ENCODE results near the gene GNB5.

Gene GNB5

DNA sequence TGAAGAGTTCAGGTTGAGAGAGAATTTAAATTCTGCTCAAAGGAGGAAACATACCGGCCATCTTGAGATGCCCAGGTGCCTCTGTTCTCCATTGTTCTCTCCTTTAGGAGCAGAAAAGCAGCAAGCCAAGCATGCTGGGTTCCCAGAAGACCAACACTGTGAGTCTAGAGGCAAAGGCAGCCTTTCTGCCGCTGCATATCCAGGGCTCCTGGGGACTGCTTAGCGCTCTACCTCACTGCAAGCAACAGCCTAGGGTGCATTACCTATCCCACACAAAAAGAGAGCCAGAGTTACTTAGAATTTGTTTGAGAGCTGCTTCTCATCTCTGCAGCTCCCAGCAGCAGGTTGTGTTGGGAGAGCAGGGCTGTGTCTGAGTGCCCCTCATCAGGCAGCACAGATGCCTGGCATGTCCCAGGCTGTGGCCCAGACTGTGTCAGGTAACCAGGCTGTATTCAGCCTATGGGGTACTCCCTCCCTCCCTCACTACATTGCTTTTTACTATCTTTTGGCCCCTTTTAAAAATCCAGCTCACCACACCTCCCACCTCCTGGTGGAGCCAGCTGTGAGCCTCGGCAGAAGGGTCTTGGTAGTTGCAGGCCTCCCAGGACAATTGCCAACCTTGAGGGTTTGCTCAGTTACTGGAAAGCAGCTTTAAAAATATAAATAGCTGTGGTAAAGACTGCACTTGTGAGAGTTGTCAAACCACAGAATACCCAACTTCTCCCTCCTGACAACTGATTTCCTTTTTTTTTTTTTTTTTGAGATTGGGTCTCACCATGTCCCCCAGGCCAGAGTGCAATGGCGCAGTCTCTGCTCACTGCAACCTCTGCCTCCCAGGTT lies 108.8 kb downstream of the GNB5 start:
- DNase-seq (ENCODE audit: low read depth in 1 of 2, low spot score in 1 of 2): peak in 1 of 2 experiments; percentile 72

DNA sequence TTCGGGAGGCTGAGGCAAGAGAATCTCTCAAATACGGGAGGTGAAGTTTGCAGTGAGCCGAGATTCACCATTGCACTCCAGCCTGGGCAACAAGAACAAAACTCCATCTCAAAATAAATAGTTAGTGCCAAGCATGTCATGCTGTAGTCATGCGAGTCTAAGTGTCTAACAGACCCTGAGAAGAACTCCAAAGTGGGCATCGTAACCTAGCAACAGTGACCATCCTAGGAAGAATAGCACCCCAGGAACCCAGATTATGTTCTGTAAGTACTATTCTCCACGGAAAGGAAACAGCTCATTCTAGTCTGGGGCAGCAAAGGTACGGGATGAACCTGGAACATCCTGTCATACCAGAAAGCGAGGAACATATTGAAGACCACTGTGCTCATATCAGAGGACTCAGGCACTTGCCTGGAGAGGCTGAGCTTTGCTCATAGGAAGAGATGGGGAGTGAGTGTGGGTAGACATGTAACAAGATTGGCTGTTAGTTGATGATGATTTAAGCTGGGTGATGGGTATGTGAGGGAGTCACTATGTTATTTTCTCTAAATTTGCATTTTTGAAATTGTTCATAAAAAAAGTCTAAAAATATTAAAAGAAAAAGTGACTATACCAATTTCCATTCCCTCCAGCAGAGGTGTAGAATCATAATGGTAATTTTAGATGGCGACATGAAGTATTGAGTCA lies 110.3 kb downstream of the GNB5 start:
- TF ChIP-seq SPI1 (IDR thresholded peaks at IDR 0.05; ENCODE audit: borderline replicate concordance, low read depth): no peak
- no peak for TF ChIP-seq POLR2AphosphoS5 (IDR thresholded peaks at IDR 0.05; ENCODE audit: low read depth)
- TF ChIP-seq, protein P1, sequence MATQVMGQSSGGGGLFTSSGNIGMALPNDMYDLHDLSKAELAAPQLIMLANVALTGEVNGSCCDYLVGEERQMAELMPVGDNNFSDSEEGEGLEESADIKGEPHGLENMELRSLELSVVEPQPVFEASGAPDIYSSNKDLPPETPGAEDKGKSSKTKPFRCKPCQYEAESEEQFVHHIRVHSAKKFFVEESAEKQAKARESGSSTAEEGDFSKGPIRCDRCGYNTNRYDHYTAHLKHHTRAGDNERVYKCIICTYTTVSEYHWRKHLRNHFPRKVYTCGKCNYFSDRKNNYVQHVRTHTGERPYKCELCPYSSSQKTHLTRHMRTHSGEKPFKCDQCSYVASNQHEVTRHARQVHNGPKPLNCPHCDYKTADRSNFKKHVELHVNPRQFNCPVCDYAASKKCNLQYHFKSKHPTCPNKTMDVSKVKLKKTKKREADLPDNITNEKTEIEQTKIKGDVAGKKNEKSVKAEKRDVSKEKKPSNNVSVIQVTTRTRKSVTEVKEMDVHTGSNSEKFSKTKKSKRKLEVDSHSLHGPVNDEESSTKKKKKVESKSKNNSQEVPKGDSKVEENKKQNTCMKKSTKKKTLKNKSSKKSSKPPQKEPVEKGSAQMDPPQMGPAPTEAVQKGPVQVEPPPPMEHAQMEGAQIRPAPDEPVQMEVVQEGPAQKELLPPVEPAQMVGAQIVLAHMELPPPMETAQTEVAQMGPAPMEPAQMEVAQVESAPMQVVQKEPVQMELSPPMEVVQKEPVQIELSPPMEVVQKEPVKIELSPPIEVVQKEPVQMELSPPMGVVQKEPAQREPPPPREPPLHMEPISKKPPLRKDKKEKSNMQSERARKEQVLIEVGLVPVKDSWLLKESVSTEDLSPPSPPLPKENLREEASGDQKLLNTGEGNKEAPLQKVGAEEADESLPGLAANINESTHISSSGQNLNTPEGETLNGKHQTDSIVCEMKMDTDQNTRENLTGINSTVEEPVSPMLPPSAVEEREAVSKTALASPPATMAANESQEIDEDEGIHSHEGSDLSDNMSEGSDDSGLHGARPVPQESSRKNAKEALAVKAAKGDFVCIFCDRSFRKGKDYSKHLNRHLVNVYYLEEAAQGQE (IDR thresholded peaks at IDR 0.05; ENCODE audit: insufficient replicate concordance, low read depth): no peak
- no peak for TF ChIP-seq GABPA (IDR thresholded peaks at IDR 0.05; ENCODE audit: low read depth)
- TF ChIP-seq, protein P2, sequence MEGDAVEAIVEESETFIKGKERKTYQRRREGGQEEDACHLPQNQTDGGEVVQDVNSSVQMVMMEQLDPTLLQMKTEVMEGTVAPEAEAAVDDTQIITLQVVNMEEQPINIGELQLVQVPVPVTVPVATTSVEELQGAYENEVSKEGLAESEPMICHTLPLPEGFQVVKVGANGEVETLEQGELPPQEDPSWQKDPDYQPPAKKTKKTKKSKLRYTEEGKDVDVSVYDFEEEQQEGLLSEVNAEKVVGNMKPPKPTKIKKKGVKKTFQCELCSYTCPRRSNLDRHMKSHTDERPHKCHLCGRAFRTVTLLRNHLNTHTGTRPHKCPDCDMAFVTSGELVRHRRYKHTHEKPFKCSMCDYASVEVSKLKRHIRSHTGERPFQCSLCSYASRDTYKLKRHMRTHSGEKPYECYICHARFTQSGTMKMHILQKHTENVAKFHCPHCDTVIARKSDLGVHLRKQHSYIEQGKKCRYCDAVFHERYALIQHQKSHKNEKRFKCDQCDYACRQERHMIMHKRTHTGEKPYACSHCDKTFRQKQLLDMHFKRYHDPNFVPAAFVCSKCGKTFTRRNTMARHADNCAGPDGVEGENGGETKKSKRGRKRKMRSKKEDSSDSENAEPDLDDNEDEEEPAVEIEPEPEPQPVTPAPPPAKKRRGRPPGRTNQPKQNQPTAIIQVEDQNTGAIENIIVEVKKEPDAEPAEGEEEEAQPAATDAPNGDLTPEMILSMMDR (IDR thresholded peaks at IDR 0.05; ENCODE audit: insufficient read depth, low read length): no peak
- Histone ChIP-seq H3K4me3 (replicated peaks; ENCODE audit: insufficient read depth, low read length) (no peak overlapping the region), H3K27me3 (ENCODE audit: insufficient read depth, poor library complexity, severe bottlenecking) (no peaks in the 10 kb centered on the region), H3K27ac (replicated peaks) (no peak overlapping the region)
- DNase-seq (ENCODE audit: low read depth in 1 of 2, low spot score in 1 of 2): no peak

More for the DNA sequence above, 108.8 kb downstream of the GNB5 start:
- TF ChIP-seq, protein P1 (IDR thresholded peaks at IDR 0.05; ENCODE audit: insufficient replicate concordance, low read depth): no peak
- peak; percentile 64; the same call in 1 of the 2 replicates for TF ChIP-seq SPI1 (IDR thresholded peaks at IDR 0.05; ENCODE audit: borderline replicate concordance, low read depth)
- peak overlapping the region; percentile 46 for H3K27ac ChIP-seq (replicated peaks)
- H3K27me3 ChIP-seq (ENCODE audit: insufficient read depth, poor library complexity, severe bottlenecking): no peaks in the 10 kb centered on the region
- no peak overlapping the region for H3K4me3 ChIP-seq (replicated peaks; ENCODE audit: insufficient read depth, low read length)

DNA sequence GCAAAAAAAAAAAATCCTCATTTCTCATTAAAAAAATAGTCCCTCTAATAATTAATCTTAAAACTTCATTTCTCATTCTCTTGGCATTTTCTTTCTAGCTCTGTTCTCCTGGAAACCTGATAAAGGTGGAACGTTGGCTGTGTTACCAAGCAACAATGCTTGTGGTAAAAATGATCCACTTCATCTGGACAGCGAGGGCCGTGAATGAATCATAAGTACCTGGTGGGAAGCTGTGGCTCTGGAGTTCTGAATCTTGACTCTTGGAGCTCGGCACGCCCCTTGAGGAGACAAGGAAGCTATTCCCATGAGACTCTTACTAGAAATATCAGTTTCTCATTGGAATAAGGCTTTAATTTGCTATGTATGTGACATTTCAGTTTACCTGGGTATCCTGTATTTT lies 111.2 kb downstream of the GNB5 start:
- TF ChIP-seq, protein P2 (IDR thresholded peaks at IDR 0.05; ENCODE audit: insufficient read depth, low read length): no peak
- TF ChIP-seq, protein P1 (IDR thresholded peaks at IDR 0.05; ENCODE audit: insufficient replicate concordance, low read depth): no peak
- TF ChIP-seq POLR2AphosphoS5 (IDR thresholded peaks at IDR 0.05; ENCODE audit: low read depth) (no peak), GABPA (IDR thresholded peaks at IDR 0.05; ENCODE audit: low read depth) (no peak), SPI1 (IDR thresholded peaks at IDR 0.05; ENCODE audit: borderline replicate concordance, low read depth) (no peak)
- DNase-seq (ENCODE audit: low read depth in 1 of 2, low spot score in 1 of 2): no peak
- no peak overlapping the region for H3K27ac ChIP-seq (replicated peaks)
- H3K4me3 ChIP-seq (replicated peaks; ENCODE audit: insufficient read depth, low read length): no peak overlapping the region
- H3K27me3 ChIP-seq (ENCODE audit: insufficient read depth, poor library complexity, severe bottlenecking): no peaks in the 10 kb centered on the region

All from HL-60 (cell line).